Measurements from ENCODE around the gene DMRTB1. TPM values are rescaled to one million over a fixed set of nuclear protein-coding genes. Genes with fewer than 3 reads are reported as not detected.

The DMRTB1 gene
- total and polyA plus RNA-seq, 2 donors (not counting 1 experiment from before 2014, with no cell fraction given), result not detected

DNA sequence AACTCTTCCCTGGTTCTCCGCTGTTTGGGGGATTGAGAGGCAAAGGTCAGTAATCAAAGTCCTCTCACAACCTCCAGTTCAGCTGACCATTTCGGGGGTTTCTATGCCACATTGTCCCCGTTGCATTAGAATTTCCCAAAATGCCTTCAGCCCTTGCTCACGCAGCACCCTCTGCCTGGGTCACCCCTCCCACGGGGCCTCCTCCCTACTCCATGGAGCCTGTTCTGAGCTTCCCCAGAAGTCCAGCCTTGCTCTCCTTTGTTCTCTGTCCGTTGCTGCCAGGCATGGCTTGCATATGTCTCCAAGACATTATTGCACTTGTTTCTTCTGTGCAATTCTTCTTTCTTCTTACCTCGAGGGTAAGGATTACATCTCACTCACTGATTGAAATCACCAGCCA is 16.5 kb downstream of the DMRTB1 start:
- no peaks in the 10 kb centered on the region for H3K9me3 ChIP-seq (ENCODE audit: control insufficient read depth, insufficient read depth, low read depth, low read length)
- no peak for DNase-seq (ENCODE audit: low read depth in 2 of 2)
- H3K36me3 ChIP-seq (ENCODE audit: control insufficient read depth, insufficient read depth, low read length), result no peaks in the 10 kb centered on the region
- no peak overlapping the region for H3K9ac ChIP-seq (ENCODE audit: insufficient read depth, low read length)
- TF ChIP-seq, protein P1, sequence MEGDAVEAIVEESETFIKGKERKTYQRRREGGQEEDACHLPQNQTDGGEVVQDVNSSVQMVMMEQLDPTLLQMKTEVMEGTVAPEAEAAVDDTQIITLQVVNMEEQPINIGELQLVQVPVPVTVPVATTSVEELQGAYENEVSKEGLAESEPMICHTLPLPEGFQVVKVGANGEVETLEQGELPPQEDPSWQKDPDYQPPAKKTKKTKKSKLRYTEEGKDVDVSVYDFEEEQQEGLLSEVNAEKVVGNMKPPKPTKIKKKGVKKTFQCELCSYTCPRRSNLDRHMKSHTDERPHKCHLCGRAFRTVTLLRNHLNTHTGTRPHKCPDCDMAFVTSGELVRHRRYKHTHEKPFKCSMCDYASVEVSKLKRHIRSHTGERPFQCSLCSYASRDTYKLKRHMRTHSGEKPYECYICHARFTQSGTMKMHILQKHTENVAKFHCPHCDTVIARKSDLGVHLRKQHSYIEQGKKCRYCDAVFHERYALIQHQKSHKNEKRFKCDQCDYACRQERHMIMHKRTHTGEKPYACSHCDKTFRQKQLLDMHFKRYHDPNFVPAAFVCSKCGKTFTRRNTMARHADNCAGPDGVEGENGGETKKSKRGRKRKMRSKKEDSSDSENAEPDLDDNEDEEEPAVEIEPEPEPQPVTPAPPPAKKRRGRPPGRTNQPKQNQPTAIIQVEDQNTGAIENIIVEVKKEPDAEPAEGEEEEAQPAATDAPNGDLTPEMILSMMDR (conservative IDR thresholded peaks at IDR 0.05 in 1 of 2, IDR thresholded peaks at IDR 0.05 in 1 of 2; ENCODE audit: low read depth in 1 of 2, low read length in 2 of 2), result no peak
- H3K4me1 ChIP-seq (ENCODE audit: control insufficient read depth, extremely low read depth, insufficient read depth, low read length), result no peaks in the 10 kb centered on the region
- no peak overlapping the region for H3K4me2 ChIP-seq (ENCODE audit: extremely low read depth, insufficient read depth, low read length)
- no peak overlapping the region for H2AFZ ChIP-seq (ENCODE audit: low read length)
- no peak overlapping the region for H3K4me3 ChIP-seq (replicated peaks in 1 of 4; ENCODE audit: control extremely low read depth in 1 of 4, insufficient read depth in 1 of 4, low read depth in 3 of 4, low read length in 4 of 4)
- peaks cover 11% of the 10 kb centered on the region for H3K27me3 ChIP-seq (ENCODE audit: control insufficient read depth, insufficient read depth, low read length)
- no peaks in the 10 kb centered on the region for H4K20me1 ChIP-seq (ENCODE audit: control insufficient read depth, extremely low read depth, insufficient read depth, low read length)
- H3K27ac ChIP-seq (ENCODE audit: insufficient read depth, low read length), result no peak overlapping the region
- H3K79me2 ChIP-seq (ENCODE audit: control insufficient read depth, insufficient read depth, low read length), result no peaks in the 10 kb centered on the region

DNA sequence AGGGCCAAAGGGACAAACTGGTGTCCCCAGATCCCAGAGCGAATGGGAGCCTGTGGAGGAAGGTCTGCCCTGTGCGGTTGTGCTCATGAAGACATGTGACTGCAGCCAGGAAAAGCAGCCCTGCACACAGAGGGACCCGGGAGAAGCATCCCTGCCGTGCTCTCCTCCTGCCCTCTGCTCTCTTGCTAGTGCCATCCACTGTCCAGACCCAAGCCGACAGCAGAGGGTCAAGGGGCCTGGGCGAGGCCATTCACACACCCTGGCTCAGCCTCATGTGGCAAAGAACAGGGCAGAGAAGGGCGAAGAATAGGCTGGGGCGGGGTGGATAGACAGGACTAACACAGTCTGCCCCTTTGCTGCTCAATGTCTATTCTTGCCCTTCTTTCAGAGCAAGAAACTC is 17.4 kb downstream of the DMRTB1 start:
- H4K20me1 ChIP-seq (ENCODE audit: control insufficient read depth, extremely low read depth, insufficient read depth, low read length), result no peaks in the 10 kb centered on the region
- H3K27me3 ChIP-seq (ENCODE audit: control insufficient read depth, insufficient read depth, low read length), result peaks cover 11% of the 10 kb centered on the region
- no peaks in the 10 kb centered on the region for H3K4me1 ChIP-seq (ENCODE audit: control insufficient read depth, extremely low read depth, insufficient read depth, low read length)
- H3K4me2 ChIP-seq (ENCODE audit: extremely low read depth, insufficient read depth, low read length), result no peak overlapping the region
- H2AFZ ChIP-seq (ENCODE audit: low read length), result no peak overlapping the region
- no peak for DNase-seq (ENCODE audit: low read depth in 2 of 2)
- H3K79me2 ChIP-seq (ENCODE audit: control insufficient read depth, insufficient read depth, low read length), result no peaks in the 10 kb centered on the region
- H3K9me3 ChIP-seq (ENCODE audit: control insufficient read depth, insufficient read depth, low read depth, low read length), result no peaks in the 10 kb centered on the region
- no peaks in the 10 kb centered on the region for H3K36me3 ChIP-seq (ENCODE audit: control insufficient read depth, insufficient read depth, low read length)
- H3K9ac ChIP-seq (ENCODE audit: insufficient read depth, low read length), result no peak overlapping the region
- no peak overlapping the region for H3K4me3 ChIP-seq (replicated peaks in 1 of 4; ENCODE audit: control extremely low read depth in 1 of 4, insufficient read depth in 1 of 4, low read depth in 3 of 4, low read length in 4 of 4)
- TF ChIP-seq EZH2 (IDR thresholded peaks at IDR 0.05; ENCODE audit: low read length, missing control alignments), result no peak
- TF ChIP-seq, protein P1 (conservative IDR thresholded peaks at IDR 0.05 in 1 of 2, IDR thresholded peaks at IDR 0.05 in 1 of 2; ENCODE audit: low read depth in 1 of 2, low read length in 2 of 2), result no peak
- no peak overlapping the region for H3K27ac ChIP-seq (ENCODE audit: insufficient read depth, low read length)

DNA sequence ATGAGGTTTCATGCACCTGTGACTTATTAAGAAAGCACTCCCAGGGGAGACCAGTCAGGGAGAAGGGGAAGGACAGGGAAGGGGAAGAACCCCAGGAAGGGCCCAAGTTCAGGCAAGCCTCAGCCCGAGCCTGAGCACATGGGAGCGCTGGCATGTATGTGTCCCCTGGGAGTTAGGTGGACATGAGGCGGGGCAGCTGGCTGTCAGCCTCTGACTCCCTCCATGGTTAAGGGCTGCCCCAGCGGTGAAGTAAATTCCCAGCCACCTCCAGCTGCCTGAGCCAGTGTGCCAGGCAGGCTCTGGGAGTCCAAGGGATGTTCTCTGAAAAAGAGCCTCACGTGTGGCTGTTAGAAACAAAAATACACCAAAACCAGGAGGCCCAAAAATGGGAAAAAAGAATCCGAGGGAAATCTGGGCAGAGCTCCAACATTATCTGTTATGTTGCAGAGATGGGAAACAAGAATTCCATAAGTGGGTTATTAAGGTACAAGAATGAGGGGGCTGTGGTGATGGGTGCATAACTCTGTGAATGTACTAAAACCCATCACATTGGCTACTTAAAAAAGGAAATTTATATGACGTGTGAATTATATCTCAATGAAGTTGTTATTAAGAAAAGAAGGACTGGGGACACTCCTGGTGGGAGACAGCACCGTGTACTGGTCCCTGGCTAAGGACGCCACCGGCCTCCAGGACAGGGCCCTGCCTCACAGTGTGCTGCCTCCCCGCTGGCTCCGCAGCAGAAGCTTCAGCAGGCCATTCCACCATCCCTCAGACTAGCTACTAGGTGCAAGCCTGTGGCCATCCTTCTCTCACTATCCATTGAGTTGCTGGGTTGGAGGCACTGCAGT is 18.7 kb downstream of the DMRTB1 start:
- Histone ChIP-seq H3K79me2 (ENCODE audit: control insufficient read depth, insufficient read depth, low read length) (no peaks in the 10 kb centered on the region), H3K27ac (ENCODE audit: insufficient read depth, low read length) (no peak overlapping the region), H3K9ac (ENCODE audit: insufficient read depth, low read length) (no peak overlapping the region), H3K27me3 (ENCODE audit: control insufficient read depth, insufficient read depth, low read length) (peaks cover 11% of the 10 kb centered on the region), H2AFZ (ENCODE audit: low read length) (no peak overlapping the region), H4K20me1 (ENCODE audit: control insufficient read depth, extremely low read depth, insufficient read depth, low read length) (no peaks in the 10 kb centered on the region), H3K4me1 (ENCODE audit: control insufficient read depth, extremely low read depth, insufficient read depth, low read length) (no peaks in the 10 kb centered on the region), H3K4me3 (replicated peaks in 1 of 4; ENCODE audit: control extremely low read depth in 1 of 4, insufficient read depth in 1 of 4, low read depth in 3 of 4, low read length in 4 of 4) (no peak overlapping the region), H3K4me2 (ENCODE audit: extremely low read depth, insufficient read depth, low read length) (no peak overlapping the region), H3K9me3 (ENCODE audit: control insufficient read depth, insufficient read depth, low read depth, low read length) (no peaks in the 10 kb centered on the region), H3K36me3 (ENCODE audit: control insufficient read depth, insufficient read depth, low read length) (no peaks in the 10 kb centered on the region)
- no peak for DNase-seq (ENCODE audit: low read depth in 2 of 2)
- TF ChIP-seq EZH2 (IDR thresholded peaks at IDR 0.05; ENCODE audit: low read length, missing control alignments), result no peak
- TF ChIP-seq, protein P1 (conservative IDR thresholded peaks at IDR 0.05 in 1 of 2, IDR thresholded peaks at IDR 0.05 in 1 of 2; ENCODE audit: low read depth in 1 of 2, low read length in 2 of 2), result no peak
